GM18498 (cell line): ENCODE results near the gene MYO1D.
"Not testable (repeated sequence)": the region's sequence is repeated elsewhere in the genome, so short reads cannot be mapped to it uniquely, and the experiment has no call there.

Experiments used
- ATAC-seq: cut with Tn5 transposase; IDR thresholded peaks from one replicate; pipeline ENCODE4 v1.9.1; 2021; ENCODE audit warnings: mild to moderate bottlenecking, moderate library complexity; ENCODE audit not compliant: unreplicated experiment

MYO1D gene

DNA sequence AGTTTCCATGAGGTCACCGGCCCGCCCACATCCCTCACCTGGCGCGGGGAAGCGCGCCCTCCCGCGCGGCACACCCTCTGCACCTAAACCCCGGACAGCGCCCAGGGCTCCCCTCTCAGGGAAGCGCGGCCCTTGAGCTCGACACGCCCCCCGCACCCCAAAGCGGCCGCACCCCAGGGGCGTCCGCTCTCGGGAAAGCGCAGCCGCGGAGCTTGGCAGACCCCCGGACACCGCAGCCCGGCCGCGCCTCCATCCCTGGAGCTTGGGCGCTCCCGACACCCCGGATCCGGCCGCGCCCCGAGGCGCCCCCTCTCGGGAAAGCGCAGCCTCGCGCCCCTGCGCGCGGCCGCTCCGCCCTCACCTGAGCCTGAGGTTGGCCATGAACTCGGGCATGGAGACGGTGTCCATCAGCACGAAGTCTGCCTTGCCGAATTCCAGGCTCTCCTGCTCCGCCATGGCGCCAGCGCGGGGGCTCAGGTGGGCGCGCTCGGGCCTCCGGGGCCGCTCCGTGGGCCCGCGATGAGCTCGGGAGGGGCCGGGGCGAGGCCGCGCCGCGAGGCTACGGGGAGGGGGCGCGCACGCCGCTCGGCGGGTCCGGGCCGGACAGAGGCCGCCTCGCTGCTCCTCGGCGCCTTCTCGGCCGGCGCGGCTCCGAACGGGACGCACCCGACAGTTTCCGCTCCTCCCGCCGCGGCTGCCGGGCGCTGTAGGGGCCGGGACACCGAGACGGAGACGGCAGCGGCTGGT lies at the start of gene MYO1D:
TSS of gene MYO1D (minus strand) at position 708 of the 747 bp plus-strand sequence. CDS start at position 456, 252 bp downstream.
- ATAC-seq = peak; percentile 57

GRCh38 chr17:32926183-32926582 lies 49.3 kb upstream of the MYO1D start:
- no peak for ATAC-seq

DNA sequence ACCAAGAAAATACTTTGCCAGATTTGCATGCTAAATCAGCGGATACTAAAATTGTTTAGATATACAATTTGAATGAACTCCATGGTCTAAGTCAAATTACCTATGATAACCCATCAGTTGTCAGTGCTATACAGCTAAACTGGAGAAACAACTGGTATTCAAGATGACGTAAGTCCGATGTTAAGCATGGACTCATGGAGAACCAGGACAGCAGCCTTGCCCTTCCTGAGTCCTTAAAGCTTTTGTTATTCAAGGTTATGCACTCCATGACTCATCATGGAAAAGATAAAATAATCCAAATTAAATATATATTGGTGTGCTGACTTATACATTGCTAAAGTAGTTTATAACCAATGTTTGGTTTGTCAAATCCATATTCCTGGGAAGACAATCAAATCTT lies 47.0 kb upstream of the MYO1D start:
- ATAC-seq = not testable (repeated sequence)

DNA sequence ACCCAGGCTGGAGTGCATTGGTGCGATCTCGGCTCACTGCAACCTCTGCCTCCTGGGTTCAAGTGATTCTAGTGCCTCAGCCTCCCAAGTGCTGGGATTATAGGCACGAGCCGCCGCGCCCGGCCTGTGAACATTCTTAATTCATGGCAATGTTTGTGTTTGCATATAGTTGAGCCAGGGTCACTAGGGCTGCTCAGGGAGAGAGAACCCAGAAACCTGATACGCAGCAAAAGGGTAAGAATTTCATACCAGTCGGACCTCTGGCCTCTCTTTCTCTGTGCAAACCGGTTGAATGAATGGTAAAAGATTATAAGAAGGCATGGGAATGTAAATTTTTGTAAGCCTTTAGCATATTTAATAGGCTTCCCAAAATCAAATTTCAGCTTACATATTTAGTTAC lies 44.1 kb upstream of the MYO1D start:
- no peak for ATAC-seq

DNA sequence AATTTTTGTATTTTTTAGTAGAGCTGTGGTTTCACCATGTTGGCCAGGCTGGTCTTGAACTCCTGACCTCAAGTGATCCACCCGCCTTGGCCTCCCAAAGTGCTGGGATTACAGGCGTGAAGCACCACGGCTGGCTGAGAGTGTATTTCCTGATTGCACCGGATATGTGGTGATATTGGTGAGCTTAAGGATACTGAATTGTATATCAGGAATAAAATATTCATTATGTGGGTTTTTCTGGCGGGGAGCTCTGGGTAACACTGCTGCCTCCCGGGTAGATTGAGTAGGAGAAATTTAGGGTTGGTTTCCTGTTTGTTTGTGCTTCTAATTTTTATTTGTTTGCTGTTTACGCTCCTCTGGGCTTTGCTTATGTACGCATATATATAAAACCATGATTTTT lies 43.4 kb upstream of the MYO1D start:
- no peak for ATAC-seq

GRCh38 chr17:32919876-32920275 lies 43.0 kb upstream of the MYO1D start:
- not testable (repeated sequence) for ATAC-seq

GRCh38 chr17:32917842-32918241 lies 40.9 kb upstream of the MYO1D start:
- no peak for ATAC-seq

GRCh38 chr17:32917081-32917480 lies 40.2 kb upstream of the MYO1D start:
- ATAC-seq = no peak

DNA sequence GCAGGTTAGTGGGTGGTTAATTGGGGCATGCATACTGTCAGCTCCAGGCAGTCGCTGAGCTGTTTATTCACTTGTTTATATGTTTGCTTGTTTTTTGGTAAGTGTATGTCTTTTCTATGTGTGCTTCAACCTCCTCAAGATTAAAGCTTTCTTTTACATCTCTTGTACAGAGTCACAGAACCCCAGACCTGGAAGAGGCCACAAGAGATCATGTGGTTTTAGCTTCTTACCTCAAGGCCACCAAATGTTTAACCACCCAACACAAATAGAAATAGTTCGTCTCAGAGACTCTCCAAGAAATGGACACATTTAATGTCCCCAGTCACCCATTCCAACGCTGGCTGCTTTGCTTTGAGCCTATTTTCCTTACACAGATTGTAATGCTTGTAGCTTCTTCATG lies 39.2 kb upstream of the MYO1D start:
- no peak for ATAC-seq

DNA sequence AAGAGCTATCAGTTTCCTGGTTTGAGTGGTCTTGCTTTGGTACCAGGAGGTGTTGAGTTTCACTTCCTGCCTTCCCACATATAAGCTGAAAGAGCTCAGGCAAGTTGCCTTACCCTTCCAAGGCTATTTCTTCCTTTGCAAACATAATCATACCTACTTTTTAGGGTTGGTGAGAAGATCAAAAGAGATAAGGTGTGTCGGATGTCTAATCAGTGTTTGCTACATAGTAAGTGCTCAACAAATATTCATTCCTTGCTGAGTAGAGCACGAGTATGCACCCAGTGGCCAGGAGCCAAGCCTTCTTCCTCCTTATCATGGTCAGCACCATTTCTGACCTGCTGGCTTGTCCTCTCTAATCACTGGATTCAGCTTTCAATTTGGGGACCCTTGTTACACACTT lies 38.3 kb upstream of the MYO1D start:
- ATAC-seq = no peak

DNA sequence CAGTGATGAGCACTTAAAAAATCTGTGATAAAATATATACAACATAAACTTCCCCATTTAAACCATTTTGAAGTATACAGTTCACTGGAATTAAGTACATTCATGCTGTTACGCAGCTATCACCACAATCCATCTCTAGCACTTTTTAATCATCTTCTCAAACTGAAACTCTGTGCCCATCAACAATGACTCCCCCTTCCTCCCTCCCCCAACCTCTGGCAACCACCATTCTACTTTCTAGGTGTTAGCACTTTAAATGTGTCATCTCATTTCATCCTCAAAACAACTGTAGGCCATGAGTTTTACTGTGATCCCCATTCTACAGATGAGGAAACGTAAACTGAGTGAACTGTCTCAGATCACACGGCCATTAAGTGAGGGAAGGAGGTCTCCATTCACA lies 37.3 kb upstream of the MYO1D start:
- ATAC-seq = no peak

DNA sequence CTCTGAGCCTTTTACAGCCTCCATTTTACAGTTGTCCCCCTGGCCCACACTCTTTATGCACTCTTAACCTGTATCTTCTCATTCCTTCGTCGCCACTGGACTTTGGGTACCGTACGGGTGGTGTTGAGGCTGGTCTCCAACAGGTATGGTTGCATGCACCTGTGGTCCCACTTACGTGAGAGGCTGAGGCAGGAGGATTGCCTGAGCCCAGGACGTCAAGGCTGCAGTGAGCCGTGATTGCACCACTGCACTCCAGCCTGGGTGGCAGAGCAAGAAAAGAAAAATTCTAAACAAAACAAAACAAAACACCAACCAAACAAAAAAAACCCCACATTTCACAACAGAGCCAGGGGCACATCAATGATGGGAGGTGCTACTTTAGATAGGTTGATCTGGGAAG lies 36.7 kb upstream of the MYO1D start:
- ATAC-seq = no peak

DNA sequence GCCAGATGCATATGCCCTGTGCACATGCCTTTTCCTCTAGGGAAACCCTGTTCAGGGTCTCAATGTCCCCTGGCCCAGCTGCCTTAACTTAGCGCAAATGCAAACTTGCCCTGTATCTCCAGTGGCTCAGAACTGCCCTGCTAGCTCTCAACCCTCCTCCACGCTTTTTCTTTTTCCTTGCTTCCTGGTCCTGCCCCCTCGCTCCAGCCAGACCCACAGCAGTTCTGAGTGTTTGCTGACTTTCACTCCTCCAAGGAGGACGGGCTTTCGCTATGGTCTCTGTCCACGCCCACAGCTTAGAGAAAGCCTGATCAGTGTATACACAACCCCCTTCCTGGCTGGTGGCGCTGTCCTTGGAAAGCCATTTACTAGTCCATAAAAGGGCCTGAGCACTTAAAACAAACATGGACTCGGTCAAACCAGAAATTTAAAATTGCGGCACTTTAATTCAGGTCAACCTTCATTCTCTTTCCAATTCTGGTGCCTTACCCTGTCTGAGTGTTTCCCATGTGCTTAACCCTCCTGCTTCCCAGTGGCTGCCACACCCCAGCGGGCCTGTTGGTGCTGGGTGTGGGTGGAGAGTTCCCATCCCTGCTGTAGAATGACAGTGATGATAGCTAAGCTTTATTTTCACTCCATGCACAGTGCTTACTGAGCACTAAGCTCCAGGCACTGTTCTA lies 35.4 kb upstream of the MYO1D start:
- no peak for ATAC-seq

GRCh38 chr17:32910769-32911168 lies 33.8 kb upstream of the MYO1D start:
- ATAC-seq = no peak

DNA sequence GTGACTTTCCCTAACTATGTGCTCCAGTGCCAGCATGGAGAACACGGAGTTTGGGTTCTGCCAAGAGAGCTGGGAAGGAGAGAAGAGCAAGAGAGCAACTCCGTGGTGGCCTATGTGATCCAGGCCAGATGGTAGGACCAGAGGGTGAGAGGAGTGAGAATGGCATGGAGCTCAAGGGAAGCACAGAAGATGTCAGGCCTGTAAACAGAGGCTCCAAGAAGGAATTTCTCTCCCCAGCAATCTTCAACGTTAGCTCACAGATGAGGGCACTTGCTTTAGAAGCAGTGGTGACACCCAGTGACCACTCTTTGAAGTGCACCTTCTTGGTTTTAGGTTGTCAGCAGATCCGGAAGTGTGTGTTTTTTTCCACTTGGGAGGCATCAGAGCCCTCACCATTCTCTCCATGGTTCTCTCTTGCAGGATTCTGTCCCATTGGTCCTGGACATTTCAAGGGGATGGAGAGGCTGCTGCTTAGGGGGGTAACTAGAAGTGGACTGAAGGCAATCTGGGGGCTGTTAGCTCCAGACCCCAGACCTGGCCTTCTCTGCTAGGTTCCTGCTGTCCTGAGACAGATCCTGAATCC lies 33.0 kb upstream of the MYO1D start:
- ATAC-seq = peak; percentile 80

GRCh38 chr17:32907583-32907982 lies 30.7 kb upstream of the MYO1D start:
- ATAC-seq = no peak

DNA sequence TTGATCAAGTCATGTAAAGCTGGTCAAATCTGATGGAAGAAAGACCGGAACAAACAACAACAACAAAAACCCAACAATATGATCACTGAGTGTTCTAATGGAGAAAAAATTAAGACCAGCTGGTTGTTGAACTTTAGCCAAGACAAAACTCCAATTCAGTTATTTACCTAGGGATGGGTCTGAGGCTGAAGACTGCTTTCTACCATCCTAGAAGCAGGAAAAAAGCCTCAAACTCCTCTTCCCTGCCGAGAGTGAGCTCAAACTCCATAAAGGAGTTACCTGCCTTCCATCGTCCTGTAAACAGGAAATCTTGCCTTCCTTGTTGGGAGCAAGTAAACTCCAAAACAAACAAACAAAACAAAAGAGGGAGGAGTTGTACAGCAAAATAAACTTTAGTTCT lies 28.0 kb upstream of the MYO1D start:
- no peak for ATAC-seq

GRCh38 chr17:32903774-32904673 lies 27.1 kb upstream of the MYO1D start:
- no peak for ATAC-seq

DNA sequence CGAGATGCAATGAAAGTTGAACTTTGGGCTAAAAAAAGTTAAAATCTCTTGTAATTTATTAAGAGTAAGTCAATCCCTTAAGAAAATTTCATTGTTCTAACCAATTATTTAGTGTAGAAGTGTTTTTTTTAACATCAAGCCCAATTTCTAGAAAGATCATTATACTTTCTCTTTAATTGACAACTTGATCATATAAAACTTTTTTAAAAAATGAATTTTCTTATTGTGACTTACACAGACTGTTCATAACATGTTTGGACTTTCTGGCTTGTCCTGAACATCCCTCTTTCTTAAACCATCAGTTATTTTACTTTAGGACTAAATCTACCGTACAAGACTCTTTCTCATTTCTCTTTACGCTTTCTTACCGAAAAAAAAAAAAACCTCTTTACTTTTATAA lies 24.8 kb upstream of the MYO1D start:
- ATAC-seq = no peak

DNA sequence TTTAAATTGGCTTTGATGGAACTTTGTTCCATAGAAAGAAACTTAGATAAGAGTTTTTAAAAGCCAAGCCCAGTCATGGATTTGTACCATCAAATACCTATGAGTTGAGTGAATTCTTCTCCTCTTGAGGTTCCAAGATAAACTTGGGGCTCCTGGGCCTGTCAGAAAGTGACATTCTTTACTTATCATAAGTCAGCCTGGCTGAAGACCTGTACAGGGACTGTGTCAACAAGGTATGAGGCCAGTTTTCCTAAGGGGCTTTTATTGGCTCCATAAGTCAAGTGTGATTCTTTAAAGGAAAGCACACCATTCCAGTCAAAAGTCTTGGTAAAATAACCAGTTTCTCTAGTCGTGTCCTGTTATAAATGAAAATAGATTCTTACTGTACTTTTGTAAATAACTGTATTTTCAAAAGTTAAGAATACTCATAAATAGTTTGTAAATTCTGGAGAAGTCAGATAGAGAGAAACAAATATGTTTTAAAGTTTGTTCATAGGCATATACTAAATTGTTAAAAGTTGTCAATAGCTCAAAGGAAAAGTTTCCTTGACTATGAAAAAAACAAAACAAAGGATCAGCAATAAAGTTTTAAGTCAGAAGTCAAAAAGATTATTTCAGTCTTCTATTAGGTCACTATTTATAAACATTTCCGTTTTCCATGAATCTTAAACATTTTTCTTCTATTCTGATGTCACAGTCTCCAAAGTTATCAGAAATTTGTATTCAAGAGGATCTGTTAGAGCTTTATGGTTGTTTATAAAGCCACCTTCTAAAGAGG lies 22.5 kb upstream of the MYO1D start:
- ATAC-seq = no peak
